Fibroblast of peridontal ligament (primary cell): ENCODE results near the gene RGS14.
A peak's percentile ranks its signal among the peaks of the same experiment; 100 is the strongest.
"Not testable (repeated sequence)": the region's sequence is repeated elsewhere in the genome, so short reads cannot be mapped to it uniquely, and the experiment has no call there.

ENCODE experiments used
- DNase-seq: peaks from one replicate; pipeline ENCODE4 v3.0.0-alpha.2; 2010; ENCODE audit errors: extremely low read depth

RGS14 gene

DNA sequence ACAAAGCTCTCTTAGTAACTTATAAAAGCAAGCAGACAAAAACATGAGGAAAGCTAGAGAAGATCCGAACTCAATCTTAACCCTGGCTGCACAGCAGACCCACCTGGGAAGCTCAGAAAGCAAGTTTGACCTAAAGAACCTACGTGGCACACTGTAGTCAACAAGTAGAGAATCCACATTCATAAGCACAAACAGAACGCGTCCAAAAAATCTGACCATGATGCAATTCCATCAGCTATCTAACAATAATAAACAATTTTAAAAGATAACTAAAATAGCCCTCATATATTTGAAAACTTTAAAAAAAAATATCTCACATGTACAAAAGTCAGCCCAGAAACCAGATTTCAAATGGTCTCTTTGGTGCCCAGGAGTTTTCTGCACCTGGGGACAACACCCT, 10.9 kb upstream of the RGS14 start:
- DNase-seq: no peak

- no peak for DNase-seq
Measured at GRCh38 chr5:177347699-177348098, 10.0 kb upstream of the RGS14 start.

GRCh38 chr5:177349362-177349647, 8.4 kb upstream of the RGS14 start:
- no peak for DNase-seq

- DNase-seq: no peak
Measured at GRCh38 chr5:177349762-177350161, 8.0 kb upstream of the RGS14 start.

- no peak for DNase-seq
Measured at GRCh38 chr5:177350776-177351391, 6.8 kb upstream of the RGS14 start.

DNA sequence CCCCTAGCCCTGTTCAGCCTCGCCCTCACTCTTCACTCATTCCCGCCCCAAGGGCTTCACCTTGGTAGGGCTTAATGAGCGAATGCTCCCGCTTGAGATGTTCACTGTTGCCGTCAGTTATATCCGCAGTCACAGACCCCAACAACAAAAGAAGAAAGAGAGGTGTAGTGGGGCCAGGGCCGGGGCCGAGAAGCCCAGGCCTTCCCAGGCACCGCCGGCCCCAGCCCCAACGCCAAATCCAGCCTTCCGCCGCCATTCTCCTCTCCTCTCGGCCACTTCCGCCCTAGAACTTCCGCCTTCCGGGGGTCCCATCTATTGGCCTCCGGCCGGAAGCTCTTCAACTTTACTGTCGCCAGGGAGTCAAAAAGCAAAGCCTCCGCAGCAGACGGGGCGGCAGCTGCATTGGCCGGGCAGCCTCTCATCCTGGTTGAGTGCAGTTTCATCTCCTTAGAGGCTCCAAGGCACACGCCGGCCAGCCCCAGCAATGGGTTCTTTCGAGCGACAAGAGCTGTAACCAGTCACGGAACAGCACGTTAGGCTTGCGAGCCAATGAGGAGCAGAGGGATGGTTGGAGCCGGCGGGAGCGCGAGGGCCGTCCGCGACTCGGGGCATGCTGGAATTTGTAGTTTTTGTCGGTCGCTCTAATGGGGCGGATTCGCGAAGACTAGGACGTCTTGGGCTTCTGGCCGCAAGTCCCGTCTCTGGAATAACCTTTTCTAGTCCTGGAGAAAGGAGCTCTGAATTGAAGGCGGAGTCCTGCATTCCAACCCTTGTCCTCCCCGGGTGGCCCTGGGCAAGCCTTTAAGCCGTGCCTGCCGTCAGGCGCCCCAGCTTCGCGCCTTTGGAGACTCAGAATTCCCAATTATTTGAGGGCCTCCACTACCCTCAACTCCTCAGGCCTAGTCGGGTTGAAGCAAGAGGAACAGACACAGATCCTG, 6.1 kb upstream of the RGS14 start, which contains the start of gene LMAN2:
TSS of gene LMAN2 (minus strand) at position 277 of the 938 bp plus-strand sequence. CDS start at position 256, 21 bp downstream.
- DNase-seq: peak; percentile 97

DNA sequence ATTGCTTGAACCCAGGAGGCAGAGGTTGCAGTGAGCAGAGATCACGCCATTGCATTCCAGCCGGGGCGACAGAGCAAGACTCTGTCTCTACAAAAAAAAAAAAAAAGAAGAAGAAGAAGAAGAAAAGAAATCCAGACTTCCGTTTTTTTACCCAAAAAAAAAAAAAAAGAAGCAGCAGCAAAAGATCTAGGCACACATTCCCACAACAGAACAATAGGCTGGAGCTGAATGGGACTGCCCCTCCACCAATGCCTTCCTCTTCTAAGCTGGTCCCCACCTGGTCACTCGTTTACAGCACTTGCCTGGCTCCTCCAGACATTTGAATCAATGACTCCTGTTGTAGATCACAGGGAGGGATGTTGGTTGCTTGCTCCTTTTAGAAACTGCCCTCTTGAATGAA, 4.6 kb upstream of the RGS14 start:
- no peak for DNase-seq

DNA sequence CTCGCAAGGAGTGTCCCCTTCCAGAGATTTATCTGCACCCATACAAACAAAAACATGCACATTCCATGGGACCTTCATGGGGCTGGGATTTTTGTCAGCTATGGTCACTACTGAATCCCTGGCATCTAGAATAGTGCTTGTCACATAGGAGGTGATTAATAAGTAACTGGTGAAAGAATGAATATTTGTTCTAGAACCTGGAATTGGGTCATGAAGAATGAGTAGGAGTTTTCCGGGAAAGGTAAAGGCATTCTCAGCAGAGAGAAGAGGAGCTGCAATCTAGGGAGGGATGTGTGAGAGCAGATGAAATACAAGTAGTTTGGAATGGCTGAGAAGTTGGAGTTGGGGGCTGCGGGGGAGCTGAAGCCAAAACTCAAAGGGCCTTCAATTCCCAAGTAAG, 3.5 kb upstream of the RGS14 start:
- no peak for DNase-seq

GRCh38 chr5:177354711-177355110, 3.0 kb upstream of the RGS14 start:
- DNase-seq: no peak

- no peak for DNase-seq
Measured at GRCh38 chr5:177355162-177355867, 2.4 kb upstream of the RGS14 start.

- no peak for DNase-seq
Measured at GRCh38 chr5:177355868-177356168, 1.9 kb upstream of the RGS14 start.

DNA sequence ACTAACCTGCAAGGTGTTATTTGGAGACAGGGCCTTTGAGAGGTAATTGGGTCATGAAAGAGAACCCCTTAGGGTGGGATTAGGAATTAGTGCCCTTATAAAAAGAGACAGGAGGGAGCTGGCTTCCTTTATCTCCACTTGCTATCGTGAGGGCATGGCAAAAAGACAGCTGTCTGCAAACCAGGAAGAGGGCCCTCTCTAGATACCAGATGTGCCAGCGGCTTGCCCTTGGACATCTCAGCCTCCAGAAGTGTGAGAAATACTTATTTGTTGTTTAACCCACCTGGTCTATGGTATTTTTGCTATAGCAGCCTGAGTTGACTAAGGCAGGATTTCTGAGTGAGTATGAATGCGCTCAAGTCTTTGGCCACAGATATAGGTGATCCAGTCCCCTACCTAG, 978 bp upstream of the RGS14 start:
- DNase-seq: no peak

- no peak for DNase-seq
Measured at GRCh38 chr5:177357146-177357458, 622 bp upstream of the RGS14 start.

- no peak for DNase-seq
Measured at GRCh38 chr5:177358370-177358819, 671 bp downstream of the RGS14 start.

GRCh38 chr5:177359451-177359851, 1.7 kb downstream of the RGS14 start:
- DNase-seq: no peak

- no peak for DNase-seq
Measured at GRCh38 chr5:177359860-177360259, 2.1 kb downstream of the RGS14 start.

- not testable (repeated sequence) for DNase-seq
Measured at GRCh38 chr5:177360740-177361139, 3.0 kb downstream of the RGS14 start.

DNA sequence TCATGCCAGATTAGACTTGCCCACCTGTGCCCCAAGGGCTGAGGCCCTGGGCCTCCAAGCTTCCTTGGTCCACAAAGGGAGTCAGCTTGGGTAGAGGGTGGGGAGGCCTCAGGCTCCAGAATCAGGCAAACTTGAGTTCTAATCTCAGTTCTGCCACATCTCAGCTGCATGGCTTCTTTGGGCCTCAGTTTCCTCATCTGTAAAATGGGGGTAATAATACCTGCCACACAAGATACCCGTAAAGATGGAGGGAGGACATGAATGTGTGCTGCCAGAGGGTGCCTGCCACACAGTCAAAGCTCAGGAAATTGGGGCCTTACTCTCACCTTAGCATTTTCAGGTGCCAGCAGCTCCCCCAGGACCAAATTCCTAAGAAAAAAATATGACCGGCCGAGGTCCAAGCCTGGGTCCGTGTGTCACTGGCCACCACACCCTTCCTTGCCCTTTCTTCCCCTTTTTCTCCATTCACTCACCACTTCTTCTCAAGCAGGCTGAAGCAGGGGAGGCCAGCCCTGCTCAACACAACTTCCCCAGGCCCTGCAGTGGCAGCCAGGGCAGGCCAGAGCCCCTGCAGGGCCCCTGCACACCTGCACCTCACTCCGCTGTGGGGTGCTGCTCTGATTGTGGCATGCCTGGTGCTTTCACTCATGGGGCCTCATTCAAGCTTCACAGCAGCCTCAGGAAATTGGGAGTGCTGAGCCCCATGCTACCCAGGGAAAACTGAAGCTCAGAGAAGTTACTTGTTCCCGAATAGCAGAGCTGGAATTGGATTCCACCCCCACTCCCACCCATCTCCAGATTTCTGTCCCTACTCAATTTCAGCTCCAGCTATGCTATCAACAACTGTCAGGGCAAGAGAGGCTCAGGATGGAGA, 3.9 kb downstream of the RGS14 start:
- no peak for DNase-seq

GRCh38 chr5:177362292-177362609, 4.5 kb downstream of the RGS14 start:
- no peak for DNase-seq

GRCh38 chr5:177362610-177363507, 5.1 kb downstream of the RGS14 start:
- peak; percentile 15 for DNase-seq

DNA sequence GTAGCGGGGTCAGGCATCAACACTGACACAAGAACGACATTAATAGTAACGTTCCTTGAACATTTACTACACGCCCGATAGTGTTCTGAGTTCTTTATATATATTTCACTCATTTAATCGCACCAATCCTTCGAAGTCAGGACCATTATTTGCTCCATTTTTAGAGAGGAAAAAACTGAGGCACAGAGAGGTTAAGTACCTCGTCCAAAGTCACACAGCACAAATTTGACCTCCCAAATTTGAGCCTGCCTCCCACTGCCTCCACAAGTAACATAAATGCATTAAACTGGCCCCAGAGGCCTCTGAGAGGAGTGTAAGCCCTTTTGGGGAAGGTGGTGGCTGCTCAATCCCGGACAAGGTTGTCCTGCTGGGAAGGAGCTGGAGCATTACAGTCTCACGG, 5.8 kb downstream of the RGS14 start:
- no peak for DNase-seq
